GM12878 (cell line): ENCODE data around the gene KMT2E. TPM values are rescaled to one million over a fixed set of nuclear protein-coding genes. Genes with fewer than 3 reads are reported as not detected.

ENCODE experiments used
- BMI1 ChIP-seq: fragments of 450-650 bp; IDR thresholded peaks from 2 replicates; pipeline ENCODE4 v1.6.1; 2016; ENCODE audit warnings: mild to moderate bottlenecking, moderate library complexity, borderline replicate concordance
- CBX3 ChIP-seq: fragments of 200-600 bp; sonication (generic); IDR thresholded peaks from 2 replicates; pipeline ENCODE4 v1.6.1; 2016; ENCODE audit warnings: low read depth, borderline replicate concordance
- CBX5 ChIP-seq: sonication (generic); IDR thresholded peaks from 2 replicates; pipeline ENCODE4 v1.6.1; 2016; ENCODE audit warnings: low read depth, moderate library complexity, mild to moderate bottlenecking, inconsistent platforms
- CEBPZ ChIP-seq: fragments of 150-350 bp; IDR thresholded peaks from 2 replicates; pipeline ENCODE4 v1.6.1; 2016; ENCODE audit warnings: low read depth, low read length
- HDAC2 ChIP-seq: fragments of 200-600 bp; sonication (generic); IDR thresholded peaks from 2 replicates; pipeline ENCODE4 v1.6.1; 2017
- KAT2A ChIP-seq: conservative IDR thresholded peaks from 2 replicates; pipeline ENCODE4 v1.6.1; 2011; ENCODE audit warnings: low read depth, low read length; ENCODE audit not compliant: control insufficient read depth
- KLF5 ChIP-seq: fragments of 450-650 bp; IDR thresholded peaks from 2 replicates; pipeline ENCODE4 v1.6.1; 2014; ENCODE audit warnings: mild to moderate bottlenecking; ENCODE audit not compliant: partially characterized antibody
- NR2C1 ChIP-seq: fragments of 450-650 bp; IDR thresholded peaks from 2 replicates; pipeline ENCODE4 v1.6.1; 2017; ENCODE audit warnings: antibody characterized with exemption, mild to moderate bottlenecking, moderate library complexity
- SMAD5 ChIP-seq: IDR thresholded peaks from 2 replicates; pipeline ENCODE4 v1.6.1; 2016; ENCODE audit warnings: antibody characterized with exemption, low read depth
- SREBF2 ChIP-seq: IDR thresholded peaks from 2 replicates; pipeline ENCODE4 v1.6.1; 2012; ENCODE audit warnings: mild to moderate bottlenecking, low read length
- ZSCAN29 ChIP-seq: fragments of 450-650 bp; IDR thresholded peaks from 2 replicates; pipeline ENCODE4 v1.6.1; 2017; ENCODE audit warnings: mild to moderate bottlenecking, moderate library complexity
- polyA plus RNA-seq, 11 experiments: library from polyadenylated mRNA; depleted of rRNA in 4 of 11; unstranded in 6 of 11; stranded (reverse) in 5 of 11; fragments of >200 nt; fragmentation: Nextera tagmentation in 4 of 11; fragmentation: Illumina TruSeq in 1 of 11; extraction: Ambion mirVana in 4 of 11; extraction: Trizol in 1 of 11; gene quantifications; 1 replicate in 1 of 11; 2 replicates in 10 of 11; pipeline versions ENCODE4 v1.2.1 to v1.2.3, GENCODE V29; 2011 to 2016; ENCODE audit warnings: inconsistent platforms in 2 of 11, missing spikeins in 2 of 11, low read depth in 1 of 11
- total RNA-seq, 4 experiments: library from RNA; depleted of rRNA in 3 of 4; stranded (reverse); fragments of >200 nt in 3 of 4; fragmentation: Illumina TruSeq in 1 of 4; extraction: Trizol in 1 of 4; gene quantifications; 2 replicates each; pipeline versions ENCODE4 v1.2.1 to v1.2.3, GENCODE V29; 2013 to 2021
- TF ChIP-seq, protein P1 (sequence below): fragments of 450-650 bp; IDR thresholded peaks from 2 replicates; pipeline ENCODE4 v1.6.1; 2017; ENCODE audit warnings: low read depth, mild to moderate bottlenecking, moderate library complexity
- TF ChIP-seq, protein P2 (sequence below): fragments of 450-650 bp; IDR thresholded peaks from 2 replicates; pipeline ENCODE4 v1.6.1; 2017; ENCODE audit warnings: antibody characterized with exemption, mild to moderate bottlenecking, moderate library complexity
- TF ChIP-seq, protein P3 (sequence below): fragments of 450-650 bp; IDR thresholded peaks from 2 replicates; pipeline ENCODE4 v1.6.1; 2018; ENCODE audit warnings: mild to moderate bottlenecking, low read depth, moderate library complexity; ENCODE audit not compliant: partially characterized antibody
- TF ChIP-seq, protein P4 (sequence below): fragments of 150-350 bp; IDR thresholded peaks from 2 replicates; pipeline ENCODE4 v1.6.1; 2014; ENCODE audit warnings: mild to moderate bottlenecking, low read depth, low read length

The KMT2E gene
- total and polyA plus RNA-seq, 10 of the 15 experiments (the other 5 are each of a cell fraction or from before 2014, with no cell fraction given) = 13.2 to 68.1 (median 34.1) TPM

- TF ChIP-seq CBX3 (no peak), CEBPZ (no peak), BMI1 (no peak), ZSCAN29 (0 out of 2 replicates have a peak, but pooled peaks have one; percentile 74), KAT2A (no peak), NR2C1 (peak; percentile 82), CBX5 (no peak), SMAD5 (peak; percentile 13; the same call in 1 of the 2 replicates), SREBF2 (no peak), KLF5 (peak; percentile 64), HDAC2 (no peak)
- TF ChIP-seq, protein P1, sequence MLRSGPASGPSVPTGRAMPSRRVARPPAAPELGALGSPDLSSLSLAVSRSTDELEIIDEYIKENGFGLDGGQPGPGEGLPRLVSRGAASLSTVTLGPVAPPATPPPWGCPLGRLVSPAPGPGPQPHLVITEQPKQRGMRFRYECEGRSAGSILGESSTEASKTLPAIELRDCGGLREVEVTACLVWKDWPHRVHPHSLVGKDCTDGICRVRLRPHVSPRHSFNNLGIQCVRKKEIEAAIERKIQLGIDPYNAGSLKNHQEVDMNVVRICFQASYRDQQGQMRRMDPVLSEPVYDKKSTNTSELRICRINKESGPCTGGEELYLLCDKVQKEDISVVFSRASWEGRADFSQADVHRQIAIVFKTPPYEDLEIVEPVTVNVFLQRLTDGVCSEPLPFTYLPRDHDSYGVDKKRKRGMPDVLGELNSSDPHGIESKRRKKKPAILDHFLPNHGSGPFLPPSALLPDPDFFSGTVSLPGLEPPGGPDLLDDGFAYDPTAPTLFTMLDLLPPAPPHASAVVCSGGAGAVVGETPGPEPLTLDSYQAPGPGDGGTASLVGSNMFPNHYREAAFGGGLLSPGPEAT = no peak
- TF ChIP-seq, protein P2, sequence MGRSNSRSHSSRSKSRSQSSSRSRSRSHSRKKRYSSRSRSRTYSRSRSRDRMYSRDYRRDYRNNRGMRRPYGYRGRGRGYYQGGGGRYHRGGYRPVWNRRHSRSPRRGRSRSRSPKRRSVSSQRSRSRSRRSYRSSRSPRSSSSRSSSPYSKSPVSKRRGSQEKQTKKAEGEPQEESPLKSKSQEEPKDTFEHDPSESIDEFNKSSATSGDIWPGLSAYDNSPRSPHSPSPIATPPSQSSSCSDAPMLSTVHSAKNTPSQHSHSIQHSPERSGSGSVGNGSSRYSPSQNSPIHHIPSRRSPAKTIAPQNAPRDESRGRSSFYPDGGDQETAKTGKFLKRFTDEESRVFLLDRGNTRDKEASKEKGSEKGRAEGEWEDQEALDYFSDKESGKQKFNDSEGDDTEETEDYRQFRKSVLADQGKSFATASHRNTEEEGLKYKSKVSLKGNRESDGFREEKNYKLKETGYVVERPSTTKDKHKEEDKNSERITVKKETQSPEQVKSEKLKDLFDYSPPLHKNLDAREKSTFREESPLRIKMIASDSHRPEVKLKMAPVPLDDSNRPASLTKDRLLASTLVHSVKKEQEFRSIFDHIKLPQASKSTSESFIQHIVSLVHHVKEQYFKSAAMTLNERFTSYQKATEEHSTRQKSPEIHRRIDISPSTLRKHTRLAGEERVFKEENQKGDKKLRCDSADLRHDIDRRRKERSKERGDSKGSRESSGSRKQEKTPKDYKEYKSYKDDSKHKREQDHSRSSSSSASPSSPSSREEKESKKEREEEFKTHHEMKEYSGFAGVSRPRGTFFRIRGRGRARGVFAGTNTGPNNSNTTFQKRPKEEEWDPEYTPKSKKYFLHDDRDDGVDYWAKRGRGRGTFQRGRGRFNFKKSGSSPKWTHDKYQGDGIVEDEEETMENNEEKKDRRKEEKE = 0 out of 2 replicates have a peak, but pooled peaks have one; percentile 7
- TF ChIP-seq, protein P3, sequence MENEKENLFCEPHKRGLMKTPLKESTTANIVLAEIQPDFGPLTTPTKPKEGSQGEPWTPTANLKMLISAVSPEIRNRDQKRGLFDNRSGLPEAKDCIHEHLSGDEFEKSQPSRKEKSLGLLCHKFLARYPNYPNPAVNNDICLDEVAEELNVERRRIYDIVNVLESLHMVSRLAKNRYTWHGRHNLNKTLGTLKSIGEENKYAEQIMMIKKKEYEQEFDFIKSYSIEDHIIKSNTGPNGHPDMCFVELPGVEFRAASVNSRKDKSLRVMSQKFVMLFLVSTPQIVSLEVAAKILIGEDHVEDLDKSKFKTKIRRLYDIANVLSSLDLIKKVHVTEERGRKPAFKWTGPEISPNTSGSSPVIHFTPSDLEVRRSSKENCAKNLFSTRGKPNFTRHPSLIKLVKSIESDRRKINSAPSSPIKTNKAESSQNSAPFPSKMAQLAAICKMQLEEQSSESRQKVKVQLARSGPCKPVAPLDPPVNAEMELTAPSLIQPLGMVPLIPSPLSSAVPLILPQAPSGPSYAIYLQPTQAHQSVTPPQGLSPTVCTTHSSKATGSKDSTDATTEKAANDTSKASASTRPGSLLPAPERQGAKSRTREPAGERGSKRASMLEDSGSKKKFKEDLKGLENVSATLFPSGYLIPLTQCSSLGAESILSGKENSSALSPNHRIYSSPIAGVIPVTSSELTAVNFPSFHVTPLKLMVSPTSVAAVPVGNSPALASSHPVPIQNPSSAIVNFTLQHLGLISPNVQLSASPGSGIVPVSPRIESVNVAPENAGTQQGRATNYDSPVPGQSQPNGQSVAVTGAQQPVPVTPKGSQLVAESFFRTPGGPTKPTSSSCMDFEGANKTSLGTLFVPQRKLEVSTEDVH = no peak
- TF ChIP-seq, protein P4, sequence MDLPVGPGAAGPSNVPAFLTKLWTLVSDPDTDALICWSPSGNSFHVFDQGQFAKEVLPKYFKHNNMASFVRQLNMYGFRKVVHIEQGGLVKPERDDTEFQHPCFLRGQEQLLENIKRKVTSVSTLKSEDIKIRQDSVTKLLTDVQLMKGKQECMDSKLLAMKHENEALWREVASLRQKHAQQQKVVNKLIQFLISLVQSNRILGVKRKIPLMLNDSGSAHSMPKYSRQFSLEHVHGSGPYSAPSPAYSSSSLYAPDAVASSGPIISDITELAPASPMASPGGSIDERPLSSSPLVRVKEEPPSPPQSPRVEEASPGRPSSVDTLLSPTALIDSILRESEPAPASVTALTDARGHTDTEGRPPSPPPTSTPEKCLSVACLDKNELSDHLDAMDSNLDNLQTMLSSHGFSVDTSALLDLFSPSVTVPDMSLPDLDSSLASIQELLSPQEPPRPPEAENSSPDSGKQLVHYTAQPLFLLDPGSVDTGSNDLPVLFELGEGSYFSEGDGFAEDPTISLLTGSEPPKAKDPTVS = no peak
These were observed at the start of gene KMT2E (continued) for GRCh38 chr7:105013816-105014692.
